DOHH2 (cell line): ENCODE results near the gene INCENP.

Experiments
- H3F3A ChIP-seq: fragments of 200-600 bp; sonication (generic), shearing (Covaris generic); 2 replicates; pipeline ENCODE4 v1.6.0; 2016; ENCODE audit warnings: antibody characterized with exemption, mild to moderate bottlenecking; ENCODE audit not compliant: control insufficient read depth, insufficient read depth
- H3K27ac ChIP-seq: fragments of 200-600 bp; sonication (generic); 2 replicates; pipeline ENCODE4 v1.5.1; 2014; ENCODE audit warnings: low read depth, mild to moderate bottlenecking, low read length, moderate library complexity
- H3K27me3 ChIP-seq: fragments of 200-600 bp; sonication (generic); 2 replicates; pipeline ENCODE4 v1.6.1; 2014; ENCODE audit warnings: mild to moderate bottlenecking, low read length, mixed read lengths; ENCODE audit not compliant: control insufficient read depth
- H3K36me3 ChIP-seq: fragments of 200-600 bp; sonication (generic); 2 replicates; pipeline ENCODE4 v1.6.1; 2014; ENCODE audit warnings: mild to moderate bottlenecking, low read length, moderate library complexity, mixed read lengths; ENCODE audit not compliant: control insufficient read depth
- H3K4me1 ChIP-seq: fragments of 200-600 bp; sonication (generic); 2 replicates; pipeline ENCODE4 v1.6.1; 2014; ENCODE audit warnings: mild to moderate bottlenecking, low read length, mixed read lengths; ENCODE audit not compliant: control insufficient read depth
- H3K4me2 ChIP-seq: fragments of 200-600 bp; sonication (generic); 2 replicates; pipeline ENCODE4 v1.6.0; 2014; ENCODE audit warnings: mild to moderate bottlenecking, low read length, moderate library complexity
- H3K4me3 ChIP-seq: fragments of 200-600 bp; sonication (generic); 2 replicates; pipeline ENCODE4 v1.5.1; 2014; ENCODE audit warnings: mild to moderate bottlenecking, low read length, mixed read lengths
- H3K79me2 ChIP-seq: fragments of 200-600 bp; sonication (generic); 2 replicates; pipeline ENCODE4 v1.6.1; 2014; ENCODE audit warnings: mild to moderate bottlenecking, low read length, mixed read lengths; ENCODE audit not compliant: control insufficient read depth
- H3K9me2 ChIP-seq: fragments of 200-600 bp; sonication (generic); replicated peaks from 2 replicates; pipeline ENCODE4 v1.6.1; 2014; ENCODE audit warnings: mild to moderate bottlenecking, low read length, mixed read lengths; ENCODE audit not compliant: control insufficient read depth
- H3K9me3 ChIP-seq: fragments of 200-600 bp; sonication (generic); 2 replicates; pipeline ENCODE4 v1.6.1; 2014; ENCODE audit warnings: antibody characterized with exemption, low read length, mixed read lengths; ENCODE audit not compliant: control insufficient read depth, insufficient read depth
- H4K20me1 ChIP-seq: fragments of 200-600 bp; sonication (generic); 2 replicates; pipeline ENCODE4 v1.6.0; 2014; ENCODE audit warnings: low read depth, mild to moderate bottlenecking, antibody characterized with exemption, low read length, moderate library complexity; ENCODE audit not compliant: control insufficient read depth, insufficient read depth
- EZH2phosphoT487 ChIP-seq: fragments of 200-600 bp; sonication (generic); IDR thresholded peaks from 2 replicates; pipeline ENCODE4 v1.6.1; 2017; ENCODE audit warnings: borderline replicate concordance, mild to moderate bottlenecking, antibody characterized with exemption, low read length, moderate library complexity, mixed read lengths
- TF ChIP-seq, protein P1 (sequence below): fragments of 200-600 bp; sonication (generic); IDR thresholded peaks from one replicate; pipeline ENCODE4 v1.5.1; 2014; ENCODE audit warnings: antibody characterized with exemption, mild to moderate bottlenecking, low read depth, low read length; ENCODE audit not compliant: poor library complexity, severe bottlenecking

INCENP gene

DNA sequence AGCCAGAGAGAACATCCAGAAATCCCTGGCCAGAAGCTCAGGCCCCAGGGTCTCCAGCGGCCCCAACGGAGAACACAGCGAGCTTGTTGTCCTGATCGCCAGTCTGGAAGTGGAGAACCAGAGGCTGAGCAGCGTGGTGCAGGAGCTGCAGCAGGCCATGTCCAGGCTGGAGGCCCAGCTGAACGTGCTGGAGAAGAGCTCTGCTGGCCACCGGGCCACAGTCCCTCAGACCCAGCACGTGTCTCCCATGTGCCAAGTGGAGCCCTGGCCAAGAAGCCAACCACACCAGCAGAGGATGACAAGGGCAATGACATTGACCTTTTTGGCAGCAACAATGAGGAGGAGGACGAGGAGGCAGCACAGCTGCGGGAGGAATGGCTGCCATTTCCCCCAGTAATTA, 45.6 kb downstream of the INCENP start:
- no peak overlapping the region for H3K4me2 ChIP-seq
- H3K27ac ChIP-seq = no peak overlapping the region
- no peaks in the 10 kb centered on the region for H3F3A ChIP-seq
- H3K9me2 ChIP-seq = no peaks in the 10 kb centered on the region
- no peaks in the 10 kb centered on the region for H3K79me2 ChIP-seq
- no peaks in the 10 kb centered on the region for H3K9me3 ChIP-seq
- peaks cover 41% of the 10 kb centered on the region for H3K27me3 ChIP-seq
- H3K36me3 ChIP-seq = no peaks in the 10 kb centered on the region
- no peak overlapping the region for H3K4me3 ChIP-seq
- no peaks in the 10 kb centered on the region for H4K20me1 ChIP-seq
- TF ChIP-seq, protein P1, sequence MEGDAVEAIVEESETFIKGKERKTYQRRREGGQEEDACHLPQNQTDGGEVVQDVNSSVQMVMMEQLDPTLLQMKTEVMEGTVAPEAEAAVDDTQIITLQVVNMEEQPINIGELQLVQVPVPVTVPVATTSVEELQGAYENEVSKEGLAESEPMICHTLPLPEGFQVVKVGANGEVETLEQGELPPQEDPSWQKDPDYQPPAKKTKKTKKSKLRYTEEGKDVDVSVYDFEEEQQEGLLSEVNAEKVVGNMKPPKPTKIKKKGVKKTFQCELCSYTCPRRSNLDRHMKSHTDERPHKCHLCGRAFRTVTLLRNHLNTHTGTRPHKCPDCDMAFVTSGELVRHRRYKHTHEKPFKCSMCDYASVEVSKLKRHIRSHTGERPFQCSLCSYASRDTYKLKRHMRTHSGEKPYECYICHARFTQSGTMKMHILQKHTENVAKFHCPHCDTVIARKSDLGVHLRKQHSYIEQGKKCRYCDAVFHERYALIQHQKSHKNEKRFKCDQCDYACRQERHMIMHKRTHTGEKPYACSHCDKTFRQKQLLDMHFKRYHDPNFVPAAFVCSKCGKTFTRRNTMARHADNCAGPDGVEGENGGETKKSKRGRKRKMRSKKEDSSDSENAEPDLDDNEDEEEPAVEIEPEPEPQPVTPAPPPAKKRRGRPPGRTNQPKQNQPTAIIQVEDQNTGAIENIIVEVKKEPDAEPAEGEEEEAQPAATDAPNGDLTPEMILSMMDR = no peak
- no peak for TF ChIP-seq EZH2phosphoT487
- H3K4me1 ChIP-seq = peaks cover 4% of the 10 kb centered on the region

DNA sequence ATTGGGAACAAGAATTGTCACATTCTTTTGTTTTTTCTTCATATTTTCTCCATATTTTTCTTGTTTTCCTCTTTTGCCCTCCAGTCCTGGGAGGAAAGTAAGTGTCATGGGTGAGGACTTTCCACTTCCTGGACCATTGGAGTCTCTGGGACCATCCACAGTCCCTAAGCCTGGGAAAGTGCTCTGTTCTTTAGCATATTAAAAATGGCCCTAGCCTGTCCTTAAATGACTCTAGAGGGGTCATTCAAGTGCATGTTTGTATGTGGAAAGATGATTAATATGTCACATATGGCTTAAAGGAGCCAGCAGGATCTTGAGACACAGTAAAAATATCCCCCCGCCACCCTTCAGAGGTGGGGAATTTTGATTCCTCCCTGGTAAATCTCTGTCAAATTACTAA, 46.1 kb downstream of the INCENP start:
- Histone ChIP-seq H3K9me2 (no peaks in the 10 kb centered on the region), H3K36me3 (no peaks in the 10 kb centered on the region), H3F3A (no peaks in the 10 kb centered on the region), H3K4me1 (peaks cover 4% of the 10 kb centered on the region), H3K9me3 (no peaks in the 10 kb centered on the region), H3K27me3 (peaks cover 41% of the 10 kb centered on the region), H3K79me2 (no peaks in the 10 kb centered on the region), H3K27ac (no peak overlapping the region), H3K4me2 (no peak overlapping the region), H4K20me1 (no peaks in the 10 kb centered on the region), H3K4me3 (no peak overlapping the region)
- TF ChIP-seq EZH2phosphoT487 = no peak
- TF ChIP-seq, protein P1 = no peak

DNA sequence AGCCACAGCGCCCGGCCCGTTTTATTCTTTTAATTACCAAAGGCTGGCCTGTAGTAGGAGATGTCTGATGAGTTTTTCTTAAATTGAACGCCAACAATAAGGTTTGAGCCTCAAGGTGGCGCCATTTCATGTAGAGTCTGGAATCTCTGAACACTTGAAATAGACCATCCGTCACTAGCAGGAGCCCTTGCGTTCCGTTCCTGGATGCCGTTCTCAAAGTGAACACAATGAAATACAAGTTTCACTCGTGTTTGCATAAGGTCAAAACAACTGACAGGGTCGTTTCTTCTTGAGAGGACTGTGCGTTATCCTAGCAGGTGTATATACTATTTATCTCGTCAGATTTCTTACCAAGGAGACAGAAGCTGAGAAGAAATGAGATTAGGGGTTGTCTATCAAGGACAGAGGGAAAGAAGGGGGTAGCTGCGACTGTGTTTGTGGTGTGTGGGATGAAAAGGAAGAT, 47.5 kb downstream of the INCENP start:
- peaks cover 41% of the 10 kb centered on the region for H3K27me3 ChIP-seq
- no peak overlapping the region for H3K4me3 ChIP-seq
- no peak for TF ChIP-seq EZH2phosphoT487
- TF ChIP-seq, protein P1 = peak; percentile 74
- peak overlapping the region; percentile 51 for H3K4me2 ChIP-seq
- no peak overlapping the region for H3K27ac ChIP-seq
- no peaks in the 10 kb centered on the region for H3K9me2 ChIP-seq
- H3K36me3 ChIP-seq = no peaks in the 10 kb centered on the region
- H3F3A ChIP-seq = no peaks in the 10 kb centered on the region
- H3K4me1 ChIP-seq = peaks cover 4% of the 10 kb centered on the region
- no peaks in the 10 kb centered on the region for H4K20me1 ChIP-seq
- H3K9me3 ChIP-seq = no peaks in the 10 kb centered on the region
- H3K79me2 ChIP-seq = no peaks in the 10 kb centered on the region

DNA sequence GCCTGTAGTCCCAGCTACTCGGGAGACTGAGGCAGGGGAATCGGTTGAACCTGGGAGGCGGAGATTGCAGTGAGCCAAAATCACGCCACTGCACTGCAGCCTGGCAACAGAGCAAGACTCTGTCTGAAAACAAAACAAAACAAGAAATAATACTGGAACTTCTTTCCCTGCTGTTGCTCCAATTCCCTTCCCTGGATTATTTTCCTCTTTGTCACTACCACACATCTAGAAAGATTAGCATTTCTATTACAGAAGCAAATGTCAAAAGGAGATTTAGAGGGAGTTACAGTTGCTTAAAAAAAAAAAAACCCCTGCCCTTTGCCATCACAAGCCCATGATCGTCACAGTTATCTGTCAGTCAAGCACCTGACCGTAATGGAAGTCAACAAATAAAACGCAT, 48.5 kb downstream of the INCENP start:
- no peaks in the 10 kb centered on the region for H3K36me3 ChIP-seq
- TF ChIP-seq EZH2phosphoT487 = no peak
- TF ChIP-seq, protein P1 = no peak
- no peaks in the 10 kb centered on the region for H3F3A ChIP-seq
- peaks cover 39% of the 10 kb centered on the region for H3K27me3 ChIP-seq
- no peaks in the 10 kb centered on the region for H3K9me3 ChIP-seq
- no peaks in the 10 kb centered on the region for H3K9me2 ChIP-seq
- no peak overlapping the region for H3K4me3 ChIP-seq
- no peak overlapping the region for H3K4me2 ChIP-seq
- H3K4me1 ChIP-seq = peaks cover 4% of the 10 kb centered on the region
- no peaks in the 10 kb centered on the region for H4K20me1 ChIP-seq
- H3K79me2 ChIP-seq = no peaks in the 10 kb centered on the region
- no peak overlapping the region for H3K27ac ChIP-seq
